Breast epithelium (tissue), 3 donors: ENCODE measurements around the gene ADGRA1.

ENCODE experiments used
- POLR2A ChIP-seq: fragments of 450-650 bp; IDR thresholded peaks from one replicate; pipeline ENCODE4 v1.6.1; 2016; ENCODE audit warnings: antibody characterized with exemption, mild to moderate bottlenecking, moderate library complexity
- TF ChIP-seq, protein P1 (sequence below), 3 donors: fragments of 450-650 bp; IDR thresholded peaks; one replicate each; pipeline ENCODE4 v1.5.1; 2016 to 2017; ENCODE audit warnings: antibody characterized with exemption in 3 of 3, mild to moderate bottlenecking in 3 of 3, moderate library complexity in 3 of 3

DNA sequence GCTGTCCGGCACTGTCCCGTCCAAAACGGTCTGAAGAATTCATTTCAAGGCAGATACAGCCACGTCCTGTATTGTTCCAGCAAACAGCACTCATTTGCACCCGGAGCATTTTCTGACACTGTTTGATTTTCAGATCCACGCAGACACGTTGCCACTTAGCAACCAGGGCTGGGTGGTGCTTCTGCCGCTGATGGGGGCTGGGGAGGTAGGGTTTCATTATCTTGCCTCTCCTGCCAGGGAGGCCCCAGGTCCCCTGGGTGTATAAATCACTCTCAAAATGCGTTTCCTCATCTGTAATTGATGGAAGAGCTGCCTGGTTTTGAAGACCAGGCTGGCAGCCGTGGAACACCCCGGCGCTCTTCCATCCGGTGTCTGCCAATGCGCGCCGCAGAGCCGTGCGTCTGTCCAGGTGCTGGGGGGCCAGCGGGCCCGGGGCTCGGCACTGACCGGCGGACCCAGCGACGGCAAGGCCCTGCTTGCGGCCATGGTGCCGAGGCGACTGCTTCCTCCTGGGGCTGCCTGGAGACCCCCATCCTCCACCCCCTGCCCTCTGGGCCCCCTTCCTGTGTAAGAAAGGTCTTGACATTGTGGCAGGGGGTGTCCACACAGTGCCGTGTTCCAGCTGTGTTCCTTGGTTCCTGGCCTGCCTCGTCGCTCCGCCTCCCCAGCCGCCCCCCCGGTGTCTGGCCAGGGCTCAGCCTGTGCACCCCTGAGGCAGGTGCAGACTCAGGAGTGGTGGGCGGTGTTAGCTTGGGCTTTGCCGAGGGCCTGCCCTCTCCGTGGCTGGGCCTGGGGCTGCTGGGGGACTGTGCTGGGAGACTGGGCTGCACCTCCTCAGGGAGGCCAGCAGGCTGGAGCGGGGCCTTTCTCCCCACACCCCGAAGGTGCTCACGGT lies 16.6 kb downstream of the ADGRA1 start:
- TF ChIP-seq POLR2A, result no peak
- TF ChIP-seq, protein P1, sequence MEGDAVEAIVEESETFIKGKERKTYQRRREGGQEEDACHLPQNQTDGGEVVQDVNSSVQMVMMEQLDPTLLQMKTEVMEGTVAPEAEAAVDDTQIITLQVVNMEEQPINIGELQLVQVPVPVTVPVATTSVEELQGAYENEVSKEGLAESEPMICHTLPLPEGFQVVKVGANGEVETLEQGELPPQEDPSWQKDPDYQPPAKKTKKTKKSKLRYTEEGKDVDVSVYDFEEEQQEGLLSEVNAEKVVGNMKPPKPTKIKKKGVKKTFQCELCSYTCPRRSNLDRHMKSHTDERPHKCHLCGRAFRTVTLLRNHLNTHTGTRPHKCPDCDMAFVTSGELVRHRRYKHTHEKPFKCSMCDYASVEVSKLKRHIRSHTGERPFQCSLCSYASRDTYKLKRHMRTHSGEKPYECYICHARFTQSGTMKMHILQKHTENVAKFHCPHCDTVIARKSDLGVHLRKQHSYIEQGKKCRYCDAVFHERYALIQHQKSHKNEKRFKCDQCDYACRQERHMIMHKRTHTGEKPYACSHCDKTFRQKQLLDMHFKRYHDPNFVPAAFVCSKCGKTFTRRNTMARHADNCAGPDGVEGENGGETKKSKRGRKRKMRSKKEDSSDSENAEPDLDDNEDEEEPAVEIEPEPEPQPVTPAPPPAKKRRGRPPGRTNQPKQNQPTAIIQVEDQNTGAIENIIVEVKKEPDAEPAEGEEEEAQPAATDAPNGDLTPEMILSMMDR (IDR thresholded peaks at IDR 0.05), result no peak
